NCI-H345 treated with DMSO at 0.1 percent for 48 hours (cell line): ENCODE measurements around the gene ZIC5.

Experiments
- DNase-seq: peaks from one replicate; lab custom pipeline; 2025; ENCODE audit not compliant: unreplicated experiment; lab: John Stamatoyannopoulos, UW

ZIC5 gene

DNA sequence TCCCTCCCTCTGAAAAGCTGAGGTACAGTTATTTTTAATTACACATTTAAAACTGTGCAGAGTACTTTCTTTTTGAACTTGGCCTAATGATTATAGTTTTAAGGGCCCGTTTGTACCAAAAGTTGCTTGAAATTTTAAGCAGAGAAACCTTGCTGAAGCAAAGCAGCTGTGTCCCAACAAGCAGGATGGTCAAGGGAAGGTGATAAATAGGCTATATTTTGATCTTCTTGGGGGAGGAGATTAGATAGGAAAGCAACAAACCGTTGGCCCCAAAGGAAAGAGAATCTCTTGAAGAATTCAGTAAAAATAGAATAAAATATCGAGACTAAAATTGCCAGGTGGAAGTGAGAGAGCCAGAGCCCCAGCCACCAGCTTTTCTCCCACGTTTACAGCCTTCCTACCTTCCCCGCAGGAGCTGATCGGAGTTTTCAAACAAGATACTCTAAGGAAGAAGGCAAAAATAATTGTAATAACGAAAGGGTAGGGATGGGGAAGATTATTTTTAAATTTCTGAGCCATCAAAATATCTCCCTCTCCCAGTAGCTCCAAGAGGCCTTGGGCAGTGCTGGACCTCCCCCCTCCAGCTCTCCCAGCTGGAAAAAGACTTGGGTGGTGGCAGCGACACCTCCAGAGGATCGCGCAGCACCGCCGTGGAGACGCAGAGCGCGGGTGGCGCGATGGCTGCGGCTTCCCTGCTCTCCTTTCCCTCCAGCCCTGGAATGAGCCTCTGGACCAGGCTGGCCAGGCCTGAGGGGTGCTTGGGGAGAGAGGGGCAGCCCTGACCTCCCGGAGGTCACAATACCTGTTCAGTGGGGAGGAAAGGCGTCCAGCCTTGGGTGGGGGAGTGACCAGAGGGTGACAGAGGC lies 15.8 kb upstream of the ZIC5 start:
- DNase-seq, result no peak

DNA sequence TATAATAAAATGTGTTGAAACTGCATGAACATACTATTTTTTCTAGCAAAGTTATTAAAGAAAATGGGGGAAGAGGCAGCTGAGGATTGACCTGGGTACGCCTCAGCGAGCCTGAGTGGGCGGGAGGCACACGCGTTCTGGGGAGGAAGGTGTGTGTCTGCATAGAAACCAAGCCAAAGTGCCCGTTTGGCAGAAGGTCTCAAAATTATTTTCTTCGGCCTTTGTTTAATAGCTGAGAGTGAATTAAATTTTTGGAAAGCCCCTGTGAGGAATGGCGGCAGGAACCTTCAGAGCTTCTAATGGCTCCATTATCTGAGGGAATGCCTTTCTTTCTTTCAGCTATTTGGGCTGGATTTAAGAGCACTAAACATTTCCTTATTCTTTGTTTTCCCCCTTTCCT lies 15.2 kb upstream of the ZIC5 start:
- DNase-seq, result no peak

DNA sequence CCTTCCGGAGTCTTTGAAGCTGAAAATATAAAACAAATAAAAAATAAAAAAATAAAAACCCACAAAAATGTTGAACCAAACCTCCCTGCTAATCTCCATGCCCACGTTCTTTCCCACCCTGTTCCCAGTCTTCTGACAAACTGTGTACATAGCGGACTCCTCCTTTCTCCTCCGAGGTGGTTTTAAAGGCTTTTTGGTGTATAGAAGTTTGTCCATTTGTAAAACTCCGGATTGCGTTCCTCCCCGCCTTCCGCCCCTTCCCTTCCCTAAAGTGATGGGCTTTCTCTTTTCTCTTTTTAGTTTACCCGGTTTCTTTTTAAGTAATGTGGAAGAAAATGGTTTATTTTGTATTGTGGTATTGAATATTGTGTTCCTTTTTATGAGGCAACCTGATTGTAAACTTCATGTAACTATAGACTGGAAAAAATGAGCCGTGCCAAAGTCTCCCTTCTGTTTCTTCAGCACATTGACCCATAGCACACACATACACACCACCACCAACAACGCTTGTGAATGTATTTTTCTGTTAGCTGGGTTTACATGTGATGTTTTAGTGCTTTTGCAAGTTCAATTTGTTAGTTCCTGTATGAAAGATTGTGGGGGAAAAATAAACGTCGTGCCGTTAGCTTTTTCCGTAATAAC lies 14.4 kb upstream of the ZIC5 start:
- DNase-seq, result no peak

DNA sequence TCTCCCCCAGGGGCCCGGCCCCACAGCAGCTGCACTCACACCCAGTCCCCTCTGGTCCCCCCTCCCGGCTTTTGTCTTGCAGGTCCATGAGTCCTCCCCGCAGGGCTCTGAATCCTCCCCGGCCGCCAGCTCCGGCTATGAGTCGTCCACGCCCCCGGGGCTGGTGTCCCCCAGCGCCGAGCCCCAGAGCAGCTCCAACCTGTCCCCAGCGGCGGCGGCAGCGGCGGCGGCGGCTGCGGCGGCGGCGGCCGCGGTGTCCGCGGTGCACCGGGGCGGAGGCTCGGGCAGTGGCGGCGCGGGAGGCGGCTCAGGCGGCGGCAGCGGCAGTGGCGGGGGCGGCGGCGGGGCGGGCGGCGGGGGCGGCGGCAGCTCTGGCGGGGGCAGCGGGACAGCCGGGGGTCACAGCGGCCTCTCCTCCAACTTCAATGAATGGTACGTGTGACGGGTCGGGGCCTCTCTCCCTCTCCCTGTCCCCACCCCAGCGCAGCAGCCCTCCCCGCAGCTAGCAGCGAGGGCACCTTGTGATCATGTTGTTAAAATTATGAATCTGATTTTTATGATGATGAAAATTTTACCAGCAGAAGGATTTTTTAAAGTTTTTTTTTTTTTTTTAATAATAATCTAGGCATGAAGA lies 13.8 kb upstream of the ZIC5 start:
- DNase-seq, result no peak

DNA sequence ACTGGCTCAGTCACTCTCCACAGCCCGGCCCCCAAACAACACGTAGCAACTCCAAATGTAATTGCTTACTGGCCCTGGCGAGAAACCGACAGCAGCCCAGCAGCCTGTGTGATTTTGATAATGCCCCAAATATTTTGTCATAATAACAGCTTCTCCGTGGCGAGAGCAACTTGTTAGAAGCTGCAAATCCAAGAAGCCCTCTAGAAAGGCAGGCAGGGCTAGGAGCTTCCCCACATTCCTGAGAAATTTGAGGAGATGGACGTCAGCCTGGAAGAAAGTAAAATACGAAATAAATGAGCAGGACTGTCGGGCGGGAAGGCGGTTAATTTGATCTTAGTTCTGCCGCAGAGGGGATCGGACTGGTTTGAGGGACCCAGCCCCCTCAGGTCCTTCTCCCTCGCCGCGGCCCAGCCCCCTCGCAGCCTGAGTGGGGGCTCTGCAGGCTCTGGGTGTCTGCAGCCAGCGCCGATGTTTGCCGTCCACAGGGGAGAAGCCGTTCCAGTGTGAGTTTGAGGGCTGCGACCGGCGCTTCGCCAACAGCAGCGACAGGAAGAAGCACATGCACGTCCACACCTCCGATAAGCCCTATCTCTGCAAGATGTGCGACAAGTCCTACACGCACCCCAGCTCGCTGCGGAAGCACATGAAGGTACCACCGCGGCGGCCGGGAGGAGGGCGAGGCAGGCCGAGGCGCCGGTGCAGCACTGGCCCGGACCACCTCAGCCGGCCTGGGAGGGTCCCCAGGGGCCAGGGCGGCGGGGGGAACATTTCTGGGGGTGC lies 13.1 kb upstream of the ZIC5 start:
- no peak for DNase-seq

DNA sequence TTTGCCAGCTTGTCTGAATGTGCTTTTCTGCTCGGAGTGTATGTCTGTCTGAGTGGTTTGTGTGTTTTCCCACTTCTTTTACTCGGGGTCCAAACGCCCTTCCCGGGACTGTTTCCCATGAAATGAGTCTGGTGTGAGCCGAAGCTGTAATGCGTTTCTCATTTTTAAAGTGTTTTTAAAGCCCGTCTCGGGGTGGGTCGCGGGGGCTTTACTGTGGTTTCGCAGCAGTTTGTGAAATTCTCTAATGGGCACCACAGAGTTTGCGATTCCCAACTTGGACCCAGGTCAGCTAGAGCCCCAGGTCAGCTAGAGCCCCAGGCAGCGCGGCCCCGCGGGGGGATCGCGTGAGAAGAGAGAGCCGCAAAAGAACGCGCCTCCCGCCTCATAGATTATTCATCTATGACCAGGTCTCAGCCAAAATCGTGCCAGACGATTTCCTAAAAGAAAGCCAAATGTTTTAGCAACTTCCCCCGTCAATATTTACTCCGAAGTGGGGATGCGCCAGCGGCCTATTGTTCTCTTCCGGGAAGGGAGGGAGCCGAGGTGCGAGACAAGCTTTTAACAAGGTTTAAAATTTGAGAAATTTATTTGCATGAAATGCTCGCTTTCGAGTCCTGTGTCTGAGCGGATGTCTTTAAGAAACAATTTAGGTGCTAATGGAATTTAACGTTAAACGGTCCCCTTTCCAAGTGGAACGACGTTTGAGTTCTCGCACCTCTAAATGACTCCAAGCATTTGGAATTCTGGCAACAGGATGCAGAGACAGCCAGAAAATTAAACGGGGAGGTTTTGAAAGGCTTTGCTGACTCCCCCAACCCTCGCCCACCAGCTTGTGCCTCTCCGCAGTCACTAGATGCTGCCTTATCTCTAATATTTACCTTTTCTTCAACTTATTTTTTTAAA lies 12.2 kb upstream of the ZIC5 start:
- no peak for DNase-seq

DNA sequence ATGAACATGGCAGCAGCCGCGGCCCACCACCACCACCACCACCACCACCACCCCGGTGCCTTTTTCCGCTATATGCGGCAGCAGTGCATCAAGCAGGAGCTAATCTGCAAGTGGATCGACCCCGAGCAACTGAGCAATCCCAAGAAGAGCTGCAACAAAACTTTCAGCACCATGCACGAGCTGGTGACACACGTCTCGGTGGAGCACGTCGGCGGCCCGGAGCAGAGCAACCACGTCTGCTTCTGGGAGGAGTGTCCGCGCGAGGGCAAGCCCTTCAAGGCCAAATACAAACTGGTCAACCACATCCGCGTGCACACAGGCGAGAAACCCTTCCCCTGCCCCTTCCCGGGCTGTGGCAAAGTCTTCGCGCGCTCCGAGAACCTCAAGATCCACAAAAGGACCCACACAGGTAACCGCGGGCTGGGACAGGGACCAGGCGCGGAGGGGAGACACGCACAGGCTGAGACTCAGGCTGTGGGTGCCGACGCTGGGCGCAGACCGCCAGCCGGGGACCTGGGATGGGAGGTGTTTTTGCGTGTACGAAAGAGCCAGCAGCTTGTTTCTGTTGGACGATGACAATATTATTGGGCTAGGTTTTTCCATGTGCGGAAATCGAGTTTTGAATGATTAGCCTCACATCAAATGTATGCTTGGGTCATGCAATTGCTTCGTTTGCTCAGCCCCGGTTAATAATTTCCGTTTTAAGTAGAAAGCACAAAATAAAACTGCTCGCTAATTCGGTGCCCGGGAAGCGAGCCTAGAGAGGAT lies 11.3 kb upstream of the ZIC5 start:
- no peak for DNase-seq

DNA sequence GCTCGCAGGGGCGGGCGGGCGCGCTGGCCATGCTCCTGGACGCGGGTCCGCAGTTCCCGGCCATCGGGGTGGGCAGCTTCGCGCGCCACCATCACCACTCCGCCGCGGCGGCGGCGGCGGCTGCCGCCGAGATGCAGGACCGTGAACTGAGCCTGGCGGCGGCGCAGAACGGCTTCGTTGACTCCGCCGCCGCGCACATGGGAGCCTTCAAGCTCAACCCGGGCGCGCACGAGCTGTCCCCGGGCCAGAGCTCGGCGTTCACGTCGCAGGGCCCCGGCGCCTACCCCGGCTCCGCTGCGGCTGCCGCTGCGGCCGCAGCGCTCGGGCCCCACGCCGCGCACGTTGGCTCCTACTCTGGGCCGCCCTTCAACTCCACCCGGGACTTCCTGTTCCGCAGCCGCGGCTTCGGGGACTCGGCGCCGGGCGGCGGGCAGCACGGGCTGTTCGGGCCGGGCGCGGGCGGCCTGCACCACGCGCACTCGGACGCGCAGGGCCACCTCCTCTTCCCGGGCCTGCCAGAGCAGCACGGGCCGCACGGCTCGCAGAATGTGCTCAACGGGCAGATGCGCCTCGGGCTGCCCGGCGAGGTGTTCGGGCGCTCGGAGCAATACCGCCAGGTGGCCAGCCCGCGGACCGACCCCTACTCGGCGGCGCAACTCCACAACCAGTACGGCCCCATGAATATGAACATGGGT lies 10.6 kb upstream of the ZIC5 start:
- no peak for DNase-seq

DNA sequence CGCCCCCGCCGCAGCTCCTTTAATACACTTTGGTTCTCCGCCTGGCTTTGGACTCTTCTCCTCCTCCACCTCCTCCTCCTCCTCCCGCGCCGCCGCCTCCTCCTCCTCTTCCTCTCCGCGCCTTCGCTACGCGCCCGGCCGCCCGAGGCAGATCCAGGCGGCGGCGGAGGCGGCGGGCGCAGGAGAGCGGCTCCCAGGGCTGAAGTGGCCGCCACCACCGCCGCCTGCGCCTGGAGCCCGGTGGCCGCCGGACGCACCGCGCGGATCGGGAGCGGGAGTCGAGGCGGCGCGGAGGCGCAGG lies 10.1 kb upstream of the ZIC5 start, which contains the start of gene ZIC2:
Gene ZIC2, plus strand, starts transcription at position 50 of the 301 bp plus-strand sequence. CDS start 281 bp downstream, outside the sequence.
- no peak for DNase-seq

DNA sequence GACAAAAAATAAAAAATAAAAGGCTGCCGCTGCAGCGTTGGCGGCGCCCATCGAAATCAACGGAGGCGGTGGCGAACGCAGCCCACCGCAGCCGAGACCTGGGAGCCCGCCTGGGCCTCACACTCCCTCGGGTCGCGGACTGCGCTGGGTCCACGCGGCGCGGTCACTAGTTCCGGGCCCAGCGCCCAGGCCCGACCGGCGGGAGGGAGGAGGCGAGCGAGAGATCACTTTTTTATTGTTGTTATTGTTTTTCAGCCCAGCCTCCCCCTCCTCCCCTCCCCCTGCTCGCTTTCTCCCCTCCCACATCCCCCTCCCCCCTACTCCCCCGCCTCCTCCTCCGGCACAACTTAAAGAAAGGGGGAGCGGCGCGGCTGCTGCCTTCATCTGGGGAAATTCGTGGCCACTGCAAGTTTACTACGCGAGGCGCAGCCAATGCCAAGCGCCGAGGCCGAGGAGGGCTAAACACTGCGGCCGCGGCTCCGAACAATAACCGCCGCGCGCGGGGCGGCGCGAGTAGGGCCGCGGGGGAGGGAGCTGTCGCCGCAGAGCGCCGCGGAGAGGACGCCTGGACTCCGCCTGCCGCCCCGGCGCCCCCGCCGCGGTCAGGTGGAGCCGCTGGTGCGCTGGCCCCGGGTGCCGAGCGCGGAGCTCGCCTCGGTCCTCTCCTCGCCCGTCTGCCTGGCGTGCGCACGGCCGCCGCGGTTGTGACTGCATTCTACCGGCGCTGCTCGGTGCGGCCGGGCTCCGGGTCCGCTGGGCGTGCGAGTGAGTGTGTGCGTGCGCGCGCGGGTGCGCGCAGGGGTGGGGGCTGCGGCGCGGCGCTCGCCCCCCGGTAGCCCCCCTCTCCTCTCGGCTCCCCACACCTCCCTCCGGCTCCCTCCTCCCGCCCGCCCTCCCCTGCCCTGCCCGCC lies 9.5 kb upstream of the ZIC5 start:
- no peak for DNase-seq

DNA sequence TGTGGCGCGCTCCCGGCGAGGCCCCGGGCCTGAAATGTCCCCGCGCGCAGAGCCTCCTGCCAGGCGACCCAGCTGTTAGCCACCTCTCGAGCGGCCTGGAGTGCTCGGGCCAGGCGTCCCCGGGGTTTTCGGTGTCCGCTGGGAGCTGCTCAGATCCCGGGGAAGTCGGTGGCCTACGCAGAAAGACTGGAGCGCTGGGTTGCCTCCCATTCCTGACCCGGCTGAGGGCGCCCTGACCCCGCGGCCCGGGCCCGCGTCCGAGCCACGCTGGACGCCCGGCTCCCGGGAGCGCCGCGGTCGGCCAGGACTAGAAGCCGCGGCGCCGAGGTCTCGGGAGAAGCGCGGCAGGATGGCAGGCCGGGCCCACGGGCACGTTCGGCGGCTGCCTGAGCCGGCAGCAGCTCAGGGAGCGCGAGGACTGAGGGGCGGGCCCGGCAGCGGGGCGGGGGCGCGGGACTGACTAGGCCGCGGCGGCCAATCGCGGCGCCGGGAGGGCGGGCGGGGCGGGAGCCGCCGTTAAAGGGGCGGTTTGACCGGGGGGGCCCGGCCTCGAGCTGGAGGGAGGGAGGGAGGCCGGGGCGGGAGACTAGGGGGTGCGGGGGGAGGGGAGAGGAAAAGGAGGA lies 8.7 kb upstream of the ZIC5 start:
- no peak for DNase-seq

DNA sequence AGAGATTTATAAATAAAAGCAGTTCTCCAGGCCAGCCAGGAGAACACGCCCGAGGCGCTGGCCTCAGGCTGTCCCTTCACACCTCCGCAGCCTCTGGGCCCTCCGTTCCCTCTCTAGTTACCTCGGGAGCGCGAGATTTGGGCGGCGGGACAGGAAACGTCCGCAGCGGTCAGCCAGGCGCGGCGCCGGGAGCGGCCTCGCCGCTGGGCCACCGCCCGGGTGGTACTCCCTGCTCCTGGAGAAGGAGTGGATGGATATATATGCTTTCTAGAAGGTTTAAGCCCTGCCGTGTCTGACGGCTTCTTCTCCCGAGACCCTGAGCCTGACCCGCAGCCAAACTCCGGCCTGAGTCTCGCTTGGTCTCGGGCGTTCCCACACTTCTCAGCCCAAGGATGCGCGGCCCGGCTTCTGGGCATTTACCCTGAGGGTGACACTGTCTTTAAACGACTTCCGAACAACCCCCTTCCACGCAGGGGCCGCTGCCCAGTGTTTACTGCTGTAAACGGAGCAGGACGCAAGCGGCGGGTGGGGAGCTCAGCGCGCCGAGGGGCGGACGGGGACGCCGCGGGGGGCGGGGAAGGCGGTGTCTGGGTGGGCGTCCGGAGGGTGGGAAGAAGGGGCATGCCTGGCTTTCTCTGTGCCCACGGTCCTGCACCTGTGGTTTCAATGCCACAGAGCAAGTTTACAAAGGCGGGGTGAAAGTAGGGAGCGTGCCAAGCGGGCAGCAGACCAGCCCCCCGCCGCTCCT lies 8.1 kb upstream of the ZIC5 start:
- DNase-seq, result no peak

DNA sequence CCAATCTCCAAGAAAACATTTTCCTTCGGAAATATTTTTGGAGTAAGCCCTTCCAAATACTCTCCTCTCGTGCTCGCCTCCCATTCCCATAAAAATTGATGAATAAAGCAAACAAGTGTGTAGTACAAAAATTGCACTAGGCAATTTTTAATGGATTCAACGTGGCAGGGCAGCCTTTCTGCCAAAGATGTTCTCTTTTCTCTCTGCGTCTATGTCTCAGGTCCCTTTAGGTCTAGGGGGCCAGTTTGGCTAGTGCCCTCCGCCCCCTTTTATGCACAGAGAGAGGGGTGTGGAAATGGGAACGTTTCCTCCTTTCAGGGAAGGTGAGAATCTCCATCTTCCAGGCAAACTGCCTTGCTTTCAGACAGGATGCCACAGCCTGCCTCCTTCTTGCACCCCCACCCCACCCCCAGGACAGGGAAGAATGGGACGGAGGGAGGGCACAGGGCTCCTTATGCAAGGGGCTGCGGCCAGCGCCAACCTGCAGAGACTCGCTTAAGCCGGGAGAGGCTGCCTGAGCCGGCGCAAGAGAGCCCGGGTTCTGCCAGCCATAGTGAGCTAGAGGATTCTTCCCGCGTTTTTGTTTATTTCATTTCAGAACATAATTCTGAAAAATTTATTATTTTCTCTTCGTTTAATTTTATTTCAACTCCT lies 7.4 kb upstream of the ZIC5 start:
- no peak for DNase-seq

DNA sequence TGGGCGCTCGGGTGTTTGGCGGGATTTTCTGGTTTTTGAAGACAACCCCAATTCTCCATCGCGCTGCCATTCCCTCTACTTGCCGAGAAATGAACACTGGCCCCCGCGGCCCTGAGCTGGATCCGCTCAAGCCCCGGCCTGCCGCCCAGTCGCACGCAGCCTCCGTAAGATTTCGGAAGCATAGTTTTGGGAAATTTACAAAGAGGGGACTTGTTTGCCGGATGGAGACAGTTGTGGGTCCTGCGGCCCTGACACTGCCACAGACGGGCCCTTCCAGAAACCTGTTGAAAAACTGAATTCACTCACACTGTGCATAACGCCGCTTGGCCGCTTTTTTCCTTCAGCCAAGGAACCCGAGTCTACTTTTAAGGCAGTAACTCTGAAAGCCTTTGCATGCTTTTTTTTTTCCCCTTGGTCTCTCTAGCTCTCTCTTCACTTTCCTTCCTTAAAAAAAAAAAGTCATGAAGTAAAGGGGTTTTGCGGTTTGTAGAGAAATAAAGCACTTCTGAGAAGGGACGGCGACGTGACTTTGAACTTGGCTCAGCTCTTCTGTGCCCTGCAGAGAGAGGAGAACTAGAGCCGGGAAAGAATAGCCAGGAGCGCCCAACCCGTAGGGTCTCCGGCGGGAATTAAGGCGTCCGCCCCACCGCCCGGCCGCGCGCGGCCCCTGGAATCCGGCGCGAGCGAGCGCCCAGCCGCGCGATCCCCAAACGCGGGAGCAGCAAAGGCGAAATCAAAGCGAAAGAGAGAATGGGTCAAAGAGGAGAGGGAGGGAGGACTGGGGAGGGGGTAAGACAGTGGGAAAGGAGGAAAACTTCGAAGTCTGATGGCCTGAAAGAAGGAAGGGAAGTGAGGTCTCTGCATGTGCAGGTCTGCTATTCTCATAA lies 6.6 kb upstream of the ZIC5 start:
- no peak for DNase-seq

DNA sequence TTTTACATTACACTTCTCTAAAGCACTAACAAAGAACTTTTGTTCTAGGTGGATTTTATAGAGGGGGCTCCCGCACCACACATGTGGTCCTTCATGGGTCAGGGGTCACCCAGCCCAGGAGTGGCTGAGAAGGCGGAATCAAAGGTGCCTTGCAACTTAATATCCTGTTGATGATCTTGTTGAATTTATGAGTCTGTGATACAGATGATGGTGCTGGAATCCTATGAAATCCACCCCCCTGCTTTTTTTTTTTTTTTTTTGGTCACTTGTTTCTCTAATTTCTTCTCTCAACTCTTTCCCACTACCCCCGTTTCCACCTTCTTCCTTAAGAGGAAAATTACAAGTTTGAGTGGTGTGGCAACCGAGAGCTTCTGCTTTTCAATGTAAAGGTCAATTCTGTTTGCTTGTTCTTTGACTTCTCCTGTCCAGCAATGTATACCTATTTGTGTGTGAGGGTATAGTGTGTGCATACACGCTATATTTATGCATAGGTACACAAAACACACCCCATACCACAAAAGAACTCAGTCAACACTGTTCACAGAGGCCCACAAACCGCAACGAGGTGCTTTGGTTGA lies 5.9 kb upstream of the ZIC5 start:
- DNase-seq, result no peak
